Stimulated activated CD4-positive, alpha-beta T cell treated with anti-CD3 and anti-CD28 coated beads, Interleukin-2, amount 100 ng/mL, for 48 hours (primary cell): ENCODE data around the gene PEAK1.

ENCODE experiments used
- DNase-seq, 2 donors: peaks; one replicate each; pipeline ENCODE4 v3.0.0-alpha.2; 2020

PEAK1 gene

GRCh38 chr15:77122576-77122975 lies 297.3 kb downstream of the PEAK1 start:
- DNase-seq, result no peak

- no peak for DNase-seq
Observed at GRCh38 chr15:77121599-77121998, 298.3 kb downstream of the PEAK1 start.

GRCh38 chr15:77120576-77120975 lies 299.3 kb downstream of the PEAK1 start:
- DNase-seq, result no peak

GRCh38 chr15:77119446-77119845 lies 300.5 kb downstream of the PEAK1 start:
- DNase-seq, result no peak

GRCh38 chr15:77118882-77119321 lies 301.0 kb downstream of the PEAK1 start:
- DNase-seq, result peak in 1 of 2 donors; percentile 5

- DNase-seq, result no peak
Observed at GRCh38 chr15:77115179-77115578, 304.7 kb downstream of the PEAK1 start.

- DNase-seq, result no peak
Observed at GRCh38 chr15:77112838-77113504, 306.9 kb downstream of the PEAK1 start.

GRCh38 chr15:77111789-77112188 lies 308.1 kb downstream of the PEAK1 start:
- DNase-seq, result no peak

- peak; percentile 17 to 23 for DNase-seq
Observed at GRCh38 chr15:77107531-77108355, 312.2 kb downstream of the PEAK1 start.

- no peak for DNase-seq
Observed at GRCh38 chr15:77107068-77107467, 312.8 kb downstream of the PEAK1 start.

- no peak for DNase-seq
Observed at GRCh38 chr15:77104155-77104554, 315.7 kb downstream of the PEAK1 start.

- no peak for DNase-seq
Observed at GRCh38 chr15:77099741-77100463, 320.0 kb downstream of the PEAK1 start.

- no peak for DNase-seq
Observed at GRCh38 chr15:77098572-77098971, 321.3 kb downstream of the PEAK1 start.

- DNase-seq, result no peak
Observed at GRCh38 chr15:77097921-77098320, 322.0 kb downstream of the PEAK1 start.

GRCh38 chr15:77097248-77097721 lies 322.6 kb downstream of the PEAK1 start:
- DNase-seq, result no peak

GRCh38 chr15:77096541-77096940 lies 323.4 kb downstream of the PEAK1 start:
- no peak for DNase-seq

- no peak for DNase-seq
Observed at GRCh38 chr15:77096138-77096537, 323.8 kb downstream of the PEAK1 start.

GRCh38 chr15:77094397-77095030 lies 325.4 kb downstream of the PEAK1 start:
- no peak for DNase-seq

- DNase-seq, result no peak
Observed at GRCh38 chr15:77093436-77093835, 326.5 kb downstream of the PEAK1 start.

GRCh38 chr15:77091097-77091496 lies 328.8 kb downstream of the PEAK1 start:
- DNase-seq, result no peak

GRCh38 chr15:77087213-77087612 lies 332.7 kb downstream of the PEAK1 start:
- no peak for DNase-seq

GRCh38 chr15:77085297-77085696 lies 334.6 kb downstream of the PEAK1 start:
- DNase-seq, result no peak

GRCh38 chr15:77084436-77084835 lies 335.5 kb downstream of the PEAK1 start:
- DNase-seq, result no peak
